CD4-positive, alpha-beta T cell treated with Interleukin-12 subunit alpha and Interleukin-12 subunit beta, for 1 hour (primary cell): ENCODE measurements around the gene KCND1.
"Not testable (repeated sequence)": the region's sequence is repeated elsewhere in the genome, so short reads cannot be mapped to it uniquely, and the experiment has no call there.

Experiments
- DNase-seq: peaks from one replicate; pipeline ENCODE4 v3.0.0-alpha.2; 2020

KCND1 gene

GRCh38 chrX:48971249-48972219, at the start of gene KCND1:
Gene KCND1 (minus strand): TSS chrX:48971844. CDS start chrX:48970271, 1,573 bp downstream.
- DNase-seq = no peak

DNA sequence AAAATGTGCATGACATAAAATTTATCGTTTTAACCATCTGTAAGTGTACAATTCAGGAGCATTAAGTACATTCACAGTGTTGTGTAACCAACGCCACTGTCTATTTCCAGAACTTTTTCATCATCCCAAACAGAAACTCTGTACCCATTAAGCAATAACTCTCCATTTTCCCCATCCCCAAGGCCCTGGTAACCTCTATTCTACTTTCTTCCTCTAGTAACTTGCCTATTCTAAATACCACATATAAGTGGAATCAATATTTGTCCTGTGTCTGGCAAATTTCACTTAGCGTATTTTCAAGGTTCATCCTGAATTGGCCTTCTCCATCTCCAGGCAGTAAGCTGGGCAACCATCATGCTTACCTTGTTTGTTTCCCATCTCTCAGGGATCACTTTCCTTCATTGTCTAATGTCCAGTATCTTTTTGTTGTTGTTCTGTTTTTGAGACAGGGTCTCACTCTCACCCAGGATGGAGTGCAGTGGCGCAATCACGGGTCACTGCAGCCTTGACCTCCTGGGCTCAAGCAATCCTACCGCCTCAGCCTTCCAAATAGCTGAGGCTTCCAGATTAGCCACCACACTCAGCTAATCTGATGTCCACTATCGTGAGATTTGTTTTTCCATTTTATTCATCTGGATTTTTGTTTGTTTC, 48.1 kb upstream of the KCND1 start:
- no peak for DNase-seq

DNA sequence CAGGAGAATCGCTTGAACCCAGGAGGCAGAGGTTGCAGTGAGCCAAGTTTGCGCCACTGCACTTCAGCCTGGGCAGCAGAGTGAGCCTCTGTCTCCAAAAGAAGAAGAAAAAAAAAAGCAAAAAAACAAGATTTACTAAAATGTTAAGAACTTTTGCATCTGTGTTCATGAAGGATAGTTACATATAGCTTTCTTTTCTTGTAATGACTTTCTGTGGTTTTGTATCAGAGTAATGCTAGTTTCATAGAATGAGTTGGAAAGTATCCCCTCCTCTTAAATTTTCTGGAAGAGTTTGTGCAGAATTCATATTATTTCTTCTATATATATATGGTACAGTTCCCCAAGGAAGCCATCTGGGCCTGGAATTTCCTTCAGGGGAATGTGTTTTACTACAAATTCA, 47.4 kb upstream of the KCND1 start:
- DNase-seq = no peak

DNA sequence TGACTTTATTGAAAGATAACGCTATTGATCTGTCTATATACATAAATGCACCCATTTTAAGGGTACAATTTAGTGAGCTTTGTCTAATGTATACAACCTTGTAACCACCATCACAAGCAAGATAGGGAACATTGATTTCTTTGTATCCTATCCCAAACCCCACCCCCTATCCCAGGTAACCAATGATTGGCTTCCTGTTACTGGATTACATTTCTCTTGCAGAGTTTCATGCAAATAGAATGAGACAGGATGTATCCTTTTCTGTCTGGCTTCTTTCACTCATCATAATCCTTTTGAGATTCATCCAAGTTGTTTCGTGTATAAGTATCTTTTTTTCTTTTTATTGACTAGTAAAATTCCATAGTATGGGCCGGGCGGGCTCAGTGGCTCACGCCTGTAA, 32.1 kb upstream of the KCND1 start:
- no peak for DNase-seq

GRCh38 chrX:49002091-49002935, 30.7 kb upstream of the KCND1 start, which contains the start of gene GRIPAP1:
Gene GRIPAP1 (minus strand): TSS chrX:49002264. CDS start chrX:49002229, 35 bp downstream.
- peak; percentile 90 for DNase-seq

DNA sequence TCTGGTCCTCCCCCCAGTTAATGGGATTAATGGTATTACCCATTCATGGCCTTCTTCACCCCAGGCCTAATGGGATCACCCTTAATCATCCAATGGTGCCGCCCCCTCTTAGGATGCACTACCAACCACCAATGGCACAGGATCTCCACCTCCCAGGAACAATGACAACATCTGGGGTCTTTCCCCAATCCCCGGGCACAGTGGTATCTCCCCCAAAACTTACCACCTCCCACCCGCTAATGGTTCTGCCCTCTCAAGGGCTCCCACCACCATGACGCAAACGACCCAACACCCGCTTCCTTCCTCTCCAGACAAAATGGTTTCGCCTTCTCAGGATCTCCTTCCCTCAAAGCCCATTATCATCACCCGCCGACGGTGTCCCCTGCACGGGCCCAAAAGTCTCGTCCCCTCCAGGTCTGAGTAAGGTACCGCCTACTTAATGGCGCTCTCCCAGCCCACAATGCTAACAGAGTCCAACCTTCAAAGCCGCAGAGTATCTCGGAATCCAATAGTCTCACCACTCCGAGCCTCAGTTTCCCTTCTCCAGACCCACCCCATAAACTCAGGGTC, 30.0 kb upstream of the KCND1 start:
- DNase-seq = peak; percentile 74

- no peak for DNase-seq
Observed at GRCh38 chrX:49000636-49001035, 29.0 kb upstream of the KCND1 start.

DNA sequence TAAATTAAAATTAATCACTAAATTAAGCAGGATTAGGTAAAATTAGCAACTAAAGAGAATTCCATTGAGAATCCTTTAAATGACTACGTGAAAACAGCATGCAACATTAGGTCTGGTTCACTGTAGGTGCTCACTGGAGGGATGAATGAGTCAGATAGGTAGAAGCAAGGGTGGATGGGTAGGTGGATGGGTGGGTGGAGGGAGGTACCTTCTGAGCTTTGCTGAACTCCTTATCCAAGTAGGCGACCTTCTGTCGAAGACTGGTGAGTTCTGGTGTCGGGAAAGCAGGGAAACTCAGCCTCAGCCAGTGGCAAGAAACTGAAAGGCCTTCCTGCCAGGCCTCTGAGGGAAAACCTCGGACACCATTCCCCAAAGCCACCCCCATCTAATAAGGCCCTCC, 27.4 kb upstream of the KCND1 start:
- no peak for DNase-seq

- DNase-seq = no peak
Observed at GRCh38 chrX:48998391-48998790, 26.7 kb upstream of the KCND1 start.

DNA sequence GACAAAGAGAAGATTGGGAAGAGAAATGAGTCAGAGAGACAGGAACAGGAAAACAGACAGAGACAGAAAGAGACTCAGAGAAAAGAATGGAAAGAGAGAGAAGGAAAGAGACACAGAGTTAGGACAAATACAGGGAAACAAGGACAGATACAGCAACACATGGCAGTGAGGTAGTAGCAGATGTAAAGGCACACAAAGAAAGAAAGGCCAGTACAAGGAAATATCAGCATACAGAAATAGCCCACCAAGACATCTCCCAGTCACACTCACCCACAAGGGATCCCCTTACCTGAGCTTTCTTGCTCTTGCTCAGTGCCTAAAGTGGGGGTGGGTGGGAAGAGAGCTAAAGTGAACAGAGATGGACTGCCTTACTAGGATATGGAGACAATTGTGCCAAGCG, 26.2 kb upstream of the KCND1 start:
- DNase-seq = no peak

GRCh38 chrX:48997455-48997854, 25.8 kb upstream of the KCND1 start:
- no peak for DNase-seq

DNA sequence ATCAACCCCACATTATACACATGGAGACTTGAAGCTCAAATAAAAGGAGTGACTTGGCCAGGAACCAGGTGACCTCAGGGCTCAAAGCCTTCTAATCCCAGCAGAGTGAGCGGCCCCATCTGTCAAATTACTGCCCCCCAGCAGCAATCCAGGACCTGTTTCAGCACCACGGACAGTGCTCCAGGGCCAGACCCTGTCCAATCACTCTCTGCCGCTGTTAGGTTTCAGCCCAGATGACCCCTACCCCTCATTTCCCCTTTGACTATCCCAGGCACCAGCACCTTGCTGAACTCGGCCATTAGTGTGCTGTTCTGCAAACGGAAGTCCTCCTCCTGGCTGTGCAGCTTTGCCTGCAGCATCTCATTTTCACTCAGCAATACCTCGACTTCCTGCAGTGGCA, 25.3 kb upstream of the KCND1 start:
- DNase-seq = no peak

DNA sequence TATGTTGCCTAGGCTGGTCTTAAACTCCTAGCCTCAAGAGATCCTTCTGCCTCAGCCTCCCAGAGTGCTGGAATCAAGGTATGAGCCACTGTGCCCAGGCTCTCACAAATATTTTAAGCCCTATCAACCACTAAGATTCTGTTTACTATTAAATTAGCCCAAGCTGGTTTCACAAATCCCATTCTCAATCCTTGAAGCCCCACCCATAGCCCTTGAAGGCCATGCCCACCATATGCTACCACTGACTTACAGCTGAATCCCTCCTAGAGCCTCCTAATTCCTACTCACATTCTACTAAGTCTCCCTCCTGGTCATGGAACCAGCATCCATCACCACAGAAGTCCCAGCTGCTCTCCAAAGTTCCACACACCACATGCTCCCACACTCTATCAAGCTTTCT, 20.7 kb upstream of the KCND1 start:
- DNase-seq = no peak

DNA sequence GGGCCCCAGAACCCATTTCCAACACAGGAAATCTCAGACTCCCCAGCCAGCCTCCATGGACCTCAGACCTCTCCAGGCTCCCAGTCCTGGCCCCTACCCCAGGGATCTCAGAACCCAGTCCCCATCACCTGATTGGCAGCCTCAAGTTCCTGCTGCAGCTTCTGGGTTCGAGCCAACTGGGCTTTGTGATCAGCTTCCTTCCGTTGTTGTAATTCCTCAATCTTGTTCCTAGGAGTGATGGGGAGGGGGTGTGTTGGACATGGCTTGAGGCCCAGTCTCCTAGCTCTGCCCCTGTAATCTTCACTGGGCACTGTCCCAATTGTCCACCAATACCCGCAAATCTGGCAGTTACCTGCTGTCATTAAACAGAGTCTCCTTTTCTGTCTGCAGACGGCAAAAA, 17.8 kb upstream of the KCND1 start:
- no peak for DNase-seq

- DNase-seq = no peak
Observed at GRCh38 chrX:48983896-48984295, 12.3 kb upstream of the KCND1 start.

DNA sequence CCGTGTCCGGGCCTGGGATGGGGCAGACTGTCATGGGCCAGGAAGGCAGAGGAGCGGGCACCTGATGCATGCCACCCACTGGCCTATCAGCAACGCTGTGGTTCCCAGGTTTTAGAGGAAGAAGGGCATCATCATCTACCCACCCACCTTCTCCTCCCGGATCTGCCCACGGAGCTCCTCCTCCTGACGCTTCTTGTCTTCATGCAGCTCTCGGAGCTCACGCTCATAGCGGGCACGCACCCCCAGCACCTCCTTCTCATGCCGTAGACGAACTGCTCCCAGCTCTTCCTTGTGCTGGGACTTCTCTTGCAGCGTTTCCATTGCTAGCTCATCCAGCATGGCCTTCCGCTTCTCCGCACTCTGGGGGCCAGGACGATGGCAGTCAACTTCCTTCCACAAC, 11.4 kb upstream of the KCND1 start:
- DNase-seq = no peak

DNA sequence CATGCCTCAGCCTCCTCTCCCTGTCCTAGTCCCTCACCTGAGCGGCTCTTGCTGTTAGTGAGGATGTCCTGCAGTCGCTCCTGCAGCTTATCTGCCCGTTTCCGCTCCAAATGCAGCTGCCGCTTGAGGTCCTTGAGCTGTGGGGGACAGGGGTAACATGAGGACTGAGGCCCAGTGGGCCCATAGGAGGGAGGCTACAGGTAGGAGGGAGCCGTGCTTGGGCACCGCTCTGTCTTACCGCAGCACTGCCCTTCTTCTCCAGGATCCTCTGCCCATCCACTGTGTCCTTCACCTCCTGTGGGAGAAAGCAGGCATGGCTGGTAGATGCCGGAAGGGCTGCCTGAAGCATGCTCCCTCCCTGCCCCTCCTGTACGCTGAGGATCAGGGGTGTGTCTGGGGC, 9.5 kb upstream of the KCND1 start:
- DNase-seq = no peak

DNA sequence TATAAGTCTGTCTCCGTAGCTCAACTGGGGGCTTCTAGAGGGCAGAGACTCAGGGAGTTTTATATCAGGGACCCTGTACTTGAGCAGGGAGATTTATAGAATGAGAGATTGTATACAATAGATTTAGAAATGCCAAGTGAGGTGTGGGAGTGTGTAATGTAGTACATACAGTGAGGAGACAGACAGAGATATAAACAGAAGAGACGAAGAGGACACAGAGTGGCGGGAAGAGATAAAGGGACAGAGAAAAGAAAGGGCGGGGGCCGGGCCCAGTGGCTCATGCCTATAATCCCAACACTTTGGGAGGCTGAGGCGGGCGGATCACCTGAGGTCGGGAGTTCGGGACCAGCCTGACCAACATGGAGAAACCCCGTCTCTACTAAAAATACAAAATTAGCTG, 8.7 kb upstream of the KCND1 start:
- not testable (repeated sequence) for DNase-seq

DNA sequence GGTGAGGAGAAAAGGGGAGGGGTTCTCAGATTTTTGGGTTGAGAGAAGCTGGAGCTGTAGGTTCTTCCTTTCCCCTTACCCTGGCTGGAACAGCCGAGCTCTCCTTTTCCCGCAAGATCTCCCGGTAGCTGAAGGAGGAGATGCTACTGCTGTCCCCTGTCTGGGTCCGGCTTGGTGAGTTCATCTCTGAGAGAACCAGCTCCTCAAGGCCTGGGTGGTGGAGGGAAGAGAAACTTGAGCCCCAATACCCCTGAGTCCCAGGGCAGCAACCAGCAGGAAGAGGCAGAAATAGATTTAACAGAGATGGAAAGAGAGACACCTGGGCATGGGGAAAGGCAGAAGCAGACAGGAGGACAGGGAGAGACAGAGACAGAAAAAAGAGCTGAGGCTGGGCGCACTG, 6.6 kb upstream of the KCND1 start:
- no peak for DNase-seq

DNA sequence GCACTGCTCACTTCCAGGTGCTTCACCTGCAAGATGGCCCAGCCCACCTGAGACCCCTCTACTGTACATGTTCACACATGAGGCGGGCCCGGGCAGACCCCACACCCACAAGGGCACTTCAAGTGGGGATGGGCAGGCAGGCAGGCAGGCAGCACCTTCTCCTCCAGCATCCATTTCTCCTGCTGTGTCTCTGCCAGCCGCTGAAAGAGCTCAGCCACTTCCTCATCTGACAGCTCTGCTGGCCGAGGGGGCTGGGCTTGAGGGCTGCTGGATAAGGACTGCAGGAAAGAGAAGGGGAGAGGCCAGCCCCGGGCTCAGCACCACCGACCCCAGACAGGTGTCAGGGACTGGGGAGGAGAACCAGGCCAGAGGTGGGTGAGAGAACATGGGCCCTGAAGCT, 4.4 kb upstream of the KCND1 start:
- no peak for DNase-seq

- DNase-seq = no peak
Observed at GRCh38 chrX:48975541-48975940, 3.9 kb upstream of the KCND1 start.

DNA sequence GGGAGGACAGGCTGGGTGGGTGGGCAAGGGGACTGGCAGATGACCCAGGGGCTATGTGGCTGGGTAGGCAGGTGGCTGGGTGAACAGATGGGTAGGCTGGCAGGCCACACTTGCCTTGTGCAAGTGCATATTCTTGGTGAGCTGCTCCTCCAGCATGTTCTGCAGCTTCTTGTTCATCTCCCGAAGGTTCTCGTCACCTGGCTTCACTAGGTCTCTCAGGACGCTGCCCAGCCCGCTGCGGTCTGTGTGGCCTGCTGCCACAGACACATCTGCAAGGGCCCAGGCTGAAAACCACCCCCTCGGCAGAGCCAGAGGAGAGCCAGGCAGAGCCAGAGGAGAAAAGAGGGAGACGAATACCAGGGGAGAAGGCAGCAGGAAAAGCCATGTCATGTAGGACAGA, 3.4 kb upstream of the KCND1 start:
- no peak for DNase-seq

DNA sequence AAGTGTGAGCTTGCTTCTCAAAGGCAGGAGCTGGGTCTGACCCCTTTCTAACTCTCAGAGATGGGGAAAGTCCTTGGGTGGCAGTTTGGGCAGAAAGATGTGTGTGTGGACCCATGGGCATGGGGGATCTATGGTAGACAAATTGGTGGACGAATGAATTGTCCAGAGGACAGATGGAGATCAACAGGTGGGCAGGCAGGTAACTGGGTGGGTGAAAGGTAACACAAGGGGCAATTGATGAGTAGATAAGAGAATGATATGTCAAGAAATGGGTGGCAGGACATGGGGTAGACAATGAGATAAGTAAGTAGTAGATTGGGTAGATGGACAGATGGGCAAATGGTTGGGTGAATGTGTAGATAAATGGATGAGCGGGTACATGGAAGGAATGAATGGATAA, 2.9 kb upstream of the KCND1 start:
- no peak for DNase-seq
